Neural cell (in vitro differentiated cells): ENCODE data around the gene CBR3. TPM values are rescaled to one million over a fixed set of nuclear protein-coding genes. Genes with fewer than 3 reads are reported as not detected.

Experiments
- H2AFZ ChIP-seq: fragments of 200-600, 300-800 bp; sonication (generic), shearing (Covaris generic); 2 replicates; pipeline ENCODE4 v1.6.0; 2014; ENCODE audit warnings: low read depth, mild to moderate bottlenecking, antibody characterized with exemption, low read length, moderate library complexity
- H3F3A ChIP-seq: fragments of 200-600 bp; shearing (Covaris generic); 2 replicates; pipeline ENCODE4 v1.6.1; 2016; ENCODE audit warnings: mild to moderate bottlenecking, moderate library complexity, mixed read lengths, antibody characterized with exemption, low read length; ENCODE audit not compliant: insufficient read depth, poor library complexity, severe bottlenecking
- H3K27ac ChIP-seq: fragments of 200-600, 300-800 bp; sonication (generic), shearing (Covaris generic); 2 replicates; pipeline ENCODE4 v1.5.1; 2014; ENCODE audit warnings: mild to moderate bottlenecking, low read length, moderate library complexity
- H3K27me3 ChIP-seq: fragments of 300-800, 200-600 bp; sonication (generic), shearing (Covaris generic); 2 replicates; pipeline ENCODE4 v1.6.0; 2014; ENCODE audit warnings: mild to moderate bottlenecking, low read depth, low read length, moderate library complexity; ENCODE audit not compliant: insufficient read depth
- H3K36me3 ChIP-seq: fragments of 300-800, 200-600 bp; sonication (generic), shearing (Covaris generic); 2 replicates; pipeline ENCODE4 v1.5.1; 2014; ENCODE audit warnings: mild to moderate bottlenecking, antibody characterized with exemption, low read length, moderate library complexity; ENCODE audit not compliant: insufficient read depth
- H3K4me2 ChIP-seq: fragments of 300-800, 200-600 bp; sonication (generic), shearing (Covaris generic); 2 replicates; pipeline ENCODE4 v1.6.0; 2014; ENCODE audit warnings: mild to moderate bottlenecking, low read length
- H3K4me3 ChIP-seq: fragments of 300-800, 200-600 bp; sonication (generic), shearing (Covaris generic); 2 replicates; pipeline ENCODE4 v1.5.1; 2014; ENCODE audit warnings: mild to moderate bottlenecking, low read length, moderate library complexity
- H3K79me2 ChIP-seq: fragments of 200-600 bp; shearing (Covaris generic); replicated peaks from 2 replicates; pipeline ENCODE4 v1.6.0; 2014; ENCODE audit warnings: mild to moderate bottlenecking, low read length, moderate library complexity; ENCODE audit not compliant: insufficient read depth
- H3K9ac ChIP-seq: fragments of 300-800, 200-600 bp; sonication (generic), shearing (Covaris generic); 2 replicates; pipeline ENCODE4 v1.6.1; 2016; ENCODE audit warnings: mild to moderate bottlenecking, low read length, mixed read lengths
- H3K9me2 ChIP-seq: fragments of 200-600 bp; shearing (Covaris generic); 2 replicates; pipeline ENCODE4 v1.6.1; 2016; ENCODE audit warnings: mild to moderate bottlenecking, low read length, mixed read lengths; ENCODE audit not compliant: insufficient read depth
- H3K9me3 ChIP-seq: fragments of 200-600, 300-800 bp; sonication (generic), shearing (Covaris generic); 2 replicates; pipeline ENCODE4 v1.6.1; 2016; ENCODE audit warnings: mild to moderate bottlenecking, mixed run types, low read length, moderate library complexity, mixed read lengths
- H4K20me1 ChIP-seq: fragments of 200-600 bp; shearing (Covaris generic); 2 replicates; pipeline ENCODE4 v1.6.1; 2016; ENCODE audit warnings: mild to moderate bottlenecking, mixed run types; ENCODE audit not compliant: insufficient read depth
- CTCF ChIP-seq: fragments of 450-650 bp; IDR thresholded peaks from 2 replicates; pipeline ENCODE4 v1.5.1; 2014; ENCODE audit warnings: antibody characterized with exemption, mild to moderate bottlenecking, moderate library complexity; ENCODE audit not compliant: poor library complexity, severe bottlenecking
- EP300 ChIP-seq: fragments of 450-650 bp; conservative IDR thresholded peaks from 2 replicates; pipeline ENCODE4 v1.6.1; 2014; ENCODE audit warnings: antibody characterized with exemption, mild to moderate bottlenecking, moderate library complexity; ENCODE audit not compliant: poor library complexity, severe bottlenecking
- EZH2 ChIP-seq: fragments of 200-600, 300-800 bp; shearing (Covaris generic), sonication (generic); IDR thresholded peaks from 2 replicates; pipeline ENCODE4 v1.6.1; 2014; ENCODE audit warnings: antibody characterized with exemption, low read length, borderline replicate concordance, mild to moderate bottlenecking; ENCODE audit not compliant: insufficient read depth, poor library complexity, severe bottlenecking
- MXI1 ChIP-seq: fragments of 450-650 bp; conservative IDR thresholded peaks from 2 replicates; pipeline ENCODE4 v1.6.1; 2014; ENCODE audit warnings: antibody characterized with exemption, mild to moderate bottlenecking; ENCODE audit not compliant: poor library complexity, severe bottlenecking
- POLR2AphosphoS5 ChIP-seq: IDR thresholded peaks from 2 replicates; pipeline ENCODE4 v1.6.1; 2012
- RAD21 ChIP-seq: fragments of 450-650 bp; conservative IDR thresholded peaks from 2 replicates; pipeline ENCODE4 v1.6.1; 2014; ENCODE audit warnings: antibody characterized with exemption, mild to moderate bottlenecking, moderate library complexity
- REST ChIP-seq: IDR thresholded peaks from 2 replicates; pipeline ENCODE4 v1.6.1; 2012; ENCODE audit warnings: borderline replicate concordance
- SMC3 ChIP-seq: fragments of 450-650 bp; conservative IDR thresholded peaks from 2 replicates; pipeline ENCODE4 v1.6.1; 2014; ENCODE audit warnings: antibody characterized with exemption, mild to moderate bottlenecking, moderate library complexity; ENCODE audit not compliant: poor library complexity
- TAF1 ChIP-seq: IDR thresholded peaks from 2 replicates; pipeline ENCODE4 v1.6.1; 2012; ENCODE audit warnings: low read depth
- polyA plus RNA-seq: library from polyadenylated mRNA; depleted of rRNA; stranded (reverse); fragments of >200 nt; gene quantifications from 2 replicates; pipeline ENCODE4 v1.2.3, GENCODE V29; 2014

Gene CBR3
- polyA plus RNA-seq, 1 donor from 2014 or later = not detected

- H3K9me2 ChIP-seq = no peaks in the 10 kb centered on the region
- H3K9ac ChIP-seq = no peak overlapping the region
- no peak overlapping the region for H3K4me3 ChIP-seq
- no peak overlapping the region for H3K27ac ChIP-seq
- no peaks in the 10 kb centered on the region for H3F3A ChIP-seq
- no peaks in the 10 kb centered on the region for H3K9me3 ChIP-seq
- TF ChIP-seq EZH2 (no peak), SMC3 (no peak), CTCF (no peak), RAD21 (no peak), REST (no peak), POLR2AphosphoS5 (no peak), MXI1 (no peak), TAF1 (no peak), EP300 (no peak)
- H3K79me2 ChIP-seq = no peaks in the 10 kb centered on the region
- no peak overlapping the region for H3K4me2 ChIP-seq
- H2AFZ ChIP-seq = no peak overlapping the region
- H3K36me3 ChIP-seq = no peaks in the 10 kb centered on the region
- no peaks in the 10 kb centered on the region for H4K20me1 ChIP-seq
- H3K27me3 ChIP-seq = no peaks in the 10 kb centered on the region
Measured at GRCh38 chr21:36184545-36184944, 49.7 kb downstream of the CBR3 start.

GRCh38 chr21:36185523-36185922 is 50.6 kb downstream of the CBR3 start:
- H2AFZ ChIP-seq = no peak overlapping the region
- no peaks in the 10 kb centered on the region for H3F3A ChIP-seq
- no peaks in the 10 kb centered on the region for H3K79me2 ChIP-seq
- H4K20me1 ChIP-seq = no peaks in the 10 kb centered on the region
- H3K9me3 ChIP-seq = no peaks in the 10 kb centered on the region
- no peak overlapping the region for H3K27ac ChIP-seq
- H3K27me3 ChIP-seq = no peaks in the 10 kb centered on the region
- no peaks in the 10 kb centered on the region for H3K36me3 ChIP-seq
- TF ChIP-seq CTCF = no peak
- no peak for TF ChIP-seq MXI1
- TF ChIP-seq TAF1 = no peak
- no peak for TF ChIP-seq POLR2AphosphoS5
- H3K4me3 ChIP-seq = no peak overlapping the region
- H3K4me2 ChIP-seq = no peak overlapping the region
- no peak overlapping the region for H3K9ac ChIP-seq
- H3K9me2 ChIP-seq = no peaks in the 10 kb centered on the region
